GM19397 (cell line): ENCODE results near the gene MEIS1.

ENCODE experiments used
- ATAC-seq: cut with Tn5 transposase; IDR thresholded peaks from one replicate; pipeline ENCODE4 v1.9.1; 2021; ENCODE audit warnings: mild to moderate bottlenecking, moderate library complexity; ENCODE audit not compliant: unreplicated experiment

The MEIS1 gene

DNA sequence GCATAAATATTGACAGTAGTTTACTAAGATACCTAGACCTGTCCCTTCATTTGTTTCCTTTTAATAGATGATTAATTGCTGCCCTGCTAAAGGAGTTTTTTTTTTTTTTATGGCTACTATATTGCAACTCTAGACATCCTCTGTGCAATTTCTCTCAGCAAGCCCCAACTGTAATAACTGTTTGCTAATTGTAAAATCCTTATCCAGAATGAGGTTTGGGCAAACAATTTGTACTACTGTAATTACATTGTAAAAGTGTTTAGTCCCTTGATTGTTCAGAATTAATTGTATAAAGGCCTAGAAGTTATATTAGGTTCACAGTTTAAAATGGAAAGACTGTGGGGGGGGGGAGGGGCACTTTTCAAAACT, 3.7 kb upstream of the MEIS1 start:
- ATAC-seq: no peak

DNA sequence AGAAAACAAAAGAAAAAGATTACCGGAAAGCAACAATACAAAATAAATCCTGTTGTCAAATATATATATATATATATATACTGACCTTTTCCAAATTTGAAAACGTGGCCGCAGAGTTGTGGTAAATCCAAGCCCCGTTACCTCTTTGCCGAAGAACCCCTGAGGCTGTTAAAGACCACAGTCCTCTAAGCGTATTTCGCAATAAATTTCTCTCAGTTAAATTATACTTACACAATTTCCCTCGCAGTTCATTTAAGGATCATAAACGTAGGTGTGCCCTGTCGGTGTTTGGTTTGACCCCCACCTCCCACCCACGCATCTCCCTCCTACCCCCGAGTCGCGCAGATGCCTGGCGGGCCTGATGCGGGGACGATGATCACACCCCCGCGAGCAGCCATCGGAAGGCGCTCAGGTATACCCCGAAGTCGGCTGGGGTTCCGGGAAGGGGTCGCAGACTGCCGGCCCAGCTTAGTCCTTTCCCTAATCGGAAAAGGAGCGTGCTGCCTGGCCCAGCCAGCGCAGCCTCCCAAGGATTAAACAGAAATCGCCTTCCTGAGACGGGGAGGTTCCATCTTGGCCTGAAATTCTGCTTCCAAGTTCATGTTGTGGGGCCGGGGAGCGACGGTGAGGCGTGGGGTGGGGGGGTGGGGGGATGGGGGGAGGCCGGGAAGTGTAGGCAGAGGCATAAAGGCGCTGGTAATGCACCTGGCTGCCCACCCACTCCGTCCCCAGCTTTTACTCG, 2.9 kb upstream of the MEIS1 start:
- no peak for ATAC-seq

DNA sequence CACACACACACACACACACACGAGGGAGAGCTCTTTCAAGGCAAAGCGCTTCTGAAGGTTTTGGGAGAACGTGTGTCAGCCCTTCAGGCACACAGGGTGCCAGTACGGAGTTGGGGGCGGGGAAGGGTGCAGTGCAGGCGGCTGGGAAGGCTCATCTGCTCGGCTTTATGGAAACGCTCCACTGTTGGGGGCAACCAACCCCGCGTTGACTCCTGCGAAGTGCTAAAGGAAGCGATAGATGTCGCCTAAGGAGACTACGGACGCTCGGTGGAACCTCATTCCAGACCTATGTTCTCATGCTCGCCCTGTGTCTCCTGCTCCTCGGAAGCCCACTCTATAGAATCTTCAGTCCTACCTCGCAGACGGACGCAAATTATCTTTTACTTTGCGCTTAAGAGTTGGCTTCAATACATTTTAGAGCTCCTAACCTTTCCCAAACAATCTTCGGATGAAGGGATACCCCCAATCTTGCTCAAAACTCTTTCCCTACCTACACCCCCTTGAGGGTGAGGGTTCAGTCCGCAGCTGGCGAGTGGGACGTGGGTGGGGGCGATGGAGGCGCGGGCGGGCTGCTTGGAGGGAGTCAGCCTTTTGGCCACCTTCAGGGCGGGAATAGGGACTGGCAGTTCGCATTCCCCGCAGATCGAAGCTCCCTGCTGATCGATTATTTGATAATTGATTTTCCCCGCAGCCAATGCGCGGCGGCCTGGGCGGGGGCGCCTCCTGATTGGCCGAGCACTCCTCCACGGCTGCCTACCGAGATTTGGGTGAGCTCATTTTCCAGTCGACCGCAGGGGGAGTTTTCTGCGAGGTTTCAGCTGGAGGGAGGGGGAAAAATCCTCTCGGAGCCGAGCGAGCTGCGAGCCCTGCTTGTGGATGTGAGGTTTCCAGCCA, 1.9 kb upstream of the MEIS1 start:
- no peak for ATAC-seq

DNA sequence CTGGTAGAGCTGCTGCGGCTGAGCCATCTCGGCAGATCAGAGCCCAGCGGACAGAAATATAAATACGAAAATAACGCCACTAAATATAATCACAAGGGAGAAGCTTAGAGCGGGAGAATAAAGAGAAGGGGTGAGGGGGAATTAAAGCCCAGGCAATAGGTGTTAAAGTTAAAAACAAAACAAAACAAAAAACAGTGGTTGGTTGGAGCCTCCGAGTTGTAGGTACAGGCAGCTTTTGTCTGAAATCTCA, 1.3 kb upstream of the MEIS1 start:
- no peak for ATAC-seq

DNA sequence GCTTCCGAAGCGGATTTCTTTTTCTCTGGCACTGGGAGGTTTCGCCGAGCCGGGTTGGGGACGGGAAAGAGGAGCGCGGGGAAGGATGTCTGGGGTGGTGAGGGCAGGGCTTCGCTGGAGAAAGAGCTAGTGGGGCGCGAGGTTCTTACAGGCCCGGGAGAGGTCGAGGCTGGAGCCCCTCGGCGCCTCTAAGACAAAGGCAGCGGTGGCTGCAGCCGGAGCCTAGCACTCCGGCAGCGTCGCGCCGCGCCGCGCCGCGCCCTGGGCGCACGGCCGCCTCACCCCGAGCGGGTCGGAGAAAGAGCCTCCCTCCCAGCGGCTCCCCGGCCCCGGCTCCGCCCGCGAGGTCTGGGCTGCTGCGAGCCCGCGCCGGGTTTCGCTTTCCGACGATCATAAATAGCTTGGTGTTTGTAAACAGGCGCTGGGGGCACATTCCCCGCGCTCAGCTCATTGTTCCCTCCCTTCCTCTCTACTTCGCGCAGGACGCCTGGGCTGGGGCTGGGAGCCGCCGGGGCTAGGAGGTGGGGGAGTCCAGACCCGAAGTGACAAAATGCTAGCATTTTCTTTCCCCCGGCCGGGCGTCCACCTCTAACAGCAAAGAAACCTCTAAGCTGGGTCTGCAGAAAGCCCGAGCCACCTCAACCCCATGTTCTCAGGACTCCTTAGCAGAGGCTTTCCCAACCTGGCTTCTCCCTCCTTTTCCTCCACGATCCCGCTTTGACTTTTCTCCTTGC, 813 bp upstream of the MEIS1 start:
- ATAC-seq: peak; percentile 50

DNA sequence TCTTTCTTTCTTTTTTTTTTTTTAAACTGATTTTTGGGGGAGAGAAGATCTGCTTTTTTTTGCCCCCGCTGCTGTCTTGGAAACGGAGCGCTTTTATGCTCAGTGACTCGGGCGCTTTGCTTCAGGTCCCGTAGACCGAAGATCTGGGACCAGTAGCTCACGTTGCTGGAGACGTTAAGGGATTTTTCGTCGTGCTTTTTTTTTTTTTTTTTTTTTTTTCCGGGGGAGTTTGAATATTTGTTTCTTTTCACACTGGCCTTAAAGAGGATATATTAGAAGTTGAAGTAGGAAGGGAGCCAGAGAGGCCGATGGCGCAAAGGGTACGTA, 587 bp downstream of the MEIS1 start:
- ATAC-seq: no peak

DNA sequence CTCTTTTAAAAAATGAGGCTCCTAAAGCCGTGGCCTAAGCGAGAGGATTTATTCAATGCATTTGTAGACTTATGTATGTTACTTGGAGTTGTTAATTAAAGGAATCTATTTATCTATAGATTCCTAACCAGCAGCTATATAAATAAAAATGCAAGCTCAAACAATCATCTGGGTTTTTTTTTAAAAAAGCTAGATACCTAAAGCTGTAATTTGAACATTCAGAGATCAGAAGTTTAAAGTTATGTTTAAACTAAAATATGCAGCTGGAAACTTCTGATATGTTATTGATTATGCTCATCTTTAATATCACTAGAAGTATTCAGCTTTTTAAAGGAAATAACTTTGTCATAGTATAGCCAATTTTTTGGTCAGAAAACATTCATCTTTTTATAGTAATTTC, 1.0 kb downstream of the MEIS1 start:
- no peak for ATAC-seq

DNA sequence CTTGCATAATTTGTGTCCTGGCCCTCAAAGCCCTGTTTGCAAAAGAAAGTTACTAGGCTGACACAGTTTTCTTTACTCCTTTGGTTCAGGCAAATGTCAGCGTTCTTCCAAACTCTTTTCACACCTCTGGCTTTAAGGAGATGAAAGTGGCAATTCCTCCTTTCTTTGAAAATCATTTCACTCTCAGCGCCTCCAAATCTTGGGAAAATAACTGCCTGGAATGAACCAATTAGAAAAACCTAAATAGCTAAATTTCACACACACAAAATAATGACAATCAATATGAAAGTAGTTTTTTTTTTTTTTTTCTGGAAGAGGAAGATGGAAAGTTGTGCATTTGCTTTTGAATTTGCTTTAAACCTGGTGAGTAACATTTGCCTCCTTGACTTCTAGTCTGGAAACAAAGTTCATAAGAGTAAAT, 1.7 kb downstream of the MEIS1 start:
- no peak for ATAC-seq

DNA sequence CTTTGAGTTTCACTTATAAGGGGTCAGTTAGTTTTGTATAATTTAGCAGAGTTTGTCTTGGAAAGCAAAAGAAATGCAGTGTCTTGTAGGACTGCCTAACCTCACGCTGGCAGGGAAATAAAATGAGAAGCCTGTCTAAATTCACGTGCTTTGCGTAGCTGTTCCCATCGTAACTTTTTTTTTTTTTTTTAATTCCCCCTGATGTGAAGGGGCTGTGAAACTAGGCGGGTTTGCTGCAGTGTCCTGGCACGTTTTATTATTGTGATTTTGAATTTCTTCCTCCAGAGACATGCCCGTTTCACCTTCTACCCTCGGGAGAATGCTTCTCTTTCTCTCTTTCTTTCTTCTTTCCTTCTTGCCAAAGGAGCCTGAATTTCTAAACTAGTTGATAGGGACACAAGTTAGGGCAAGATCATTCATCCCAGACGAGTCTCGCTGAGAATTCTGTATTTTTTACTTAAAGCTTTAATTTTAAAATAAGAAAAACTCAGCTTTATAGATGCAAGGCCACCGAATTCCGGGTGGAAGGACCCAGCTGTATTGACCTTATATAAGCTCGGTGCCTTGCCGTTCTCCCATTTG, 2.3 kb downstream of the MEIS1 start:
- no peak for ATAC-seq

DNA sequence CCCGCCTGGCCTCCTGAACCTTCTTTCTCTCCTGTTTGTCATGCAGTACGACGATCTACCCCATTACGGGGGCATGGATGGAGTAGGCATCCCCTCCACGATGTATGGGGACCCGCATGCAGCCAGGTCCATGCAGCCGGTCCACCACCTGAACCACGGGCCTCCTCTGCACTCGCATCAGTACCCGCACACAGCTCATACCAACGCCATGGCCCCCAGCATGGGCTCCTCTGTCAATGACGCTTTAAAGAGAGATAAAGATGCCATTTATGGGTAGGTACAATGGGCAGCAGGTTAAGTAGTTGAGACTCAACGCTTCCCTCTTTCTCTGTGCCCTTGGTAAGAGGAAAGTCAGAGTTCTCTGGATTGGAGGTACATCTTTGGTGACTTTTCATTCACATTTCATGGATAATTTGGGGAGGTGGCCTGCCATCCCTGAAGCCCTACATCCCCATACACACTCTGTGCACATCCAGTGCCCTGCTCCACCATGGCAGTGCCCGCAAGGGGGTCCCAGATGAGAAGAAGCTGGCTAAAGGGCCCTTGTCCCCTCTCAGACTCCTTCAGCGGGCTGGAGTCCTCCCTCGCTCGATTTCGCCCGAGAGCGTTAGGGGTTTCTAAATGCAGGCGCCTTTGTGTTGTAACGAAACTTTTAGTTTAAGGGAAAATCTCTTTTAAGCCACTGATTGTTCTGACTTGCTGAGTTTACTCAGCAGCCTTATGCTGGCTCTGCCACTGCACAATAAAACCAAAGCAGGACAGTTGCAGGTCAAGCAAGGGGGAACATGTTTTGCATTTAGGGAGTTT, 3.0 kb downstream of the MEIS1 start:
- no peak for ATAC-seq

DNA sequence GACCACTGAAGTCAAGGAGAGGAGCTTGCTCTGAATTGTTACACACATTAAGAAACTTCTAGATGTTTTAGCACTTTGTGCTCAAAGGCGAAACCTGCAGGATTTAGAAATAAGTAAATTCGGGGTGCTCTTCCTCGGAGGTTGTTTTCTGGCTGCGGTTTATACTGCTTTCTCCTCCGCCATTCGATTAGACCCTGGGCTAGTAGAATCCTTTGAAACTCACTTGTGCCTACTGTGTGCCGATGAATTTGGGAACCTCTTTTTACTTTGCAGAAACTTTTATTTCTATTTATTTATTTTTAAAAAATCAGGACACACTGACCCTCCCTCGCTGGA, 3.5 kb downstream of the MEIS1 start:
- no peak for ATAC-seq

DNA sequence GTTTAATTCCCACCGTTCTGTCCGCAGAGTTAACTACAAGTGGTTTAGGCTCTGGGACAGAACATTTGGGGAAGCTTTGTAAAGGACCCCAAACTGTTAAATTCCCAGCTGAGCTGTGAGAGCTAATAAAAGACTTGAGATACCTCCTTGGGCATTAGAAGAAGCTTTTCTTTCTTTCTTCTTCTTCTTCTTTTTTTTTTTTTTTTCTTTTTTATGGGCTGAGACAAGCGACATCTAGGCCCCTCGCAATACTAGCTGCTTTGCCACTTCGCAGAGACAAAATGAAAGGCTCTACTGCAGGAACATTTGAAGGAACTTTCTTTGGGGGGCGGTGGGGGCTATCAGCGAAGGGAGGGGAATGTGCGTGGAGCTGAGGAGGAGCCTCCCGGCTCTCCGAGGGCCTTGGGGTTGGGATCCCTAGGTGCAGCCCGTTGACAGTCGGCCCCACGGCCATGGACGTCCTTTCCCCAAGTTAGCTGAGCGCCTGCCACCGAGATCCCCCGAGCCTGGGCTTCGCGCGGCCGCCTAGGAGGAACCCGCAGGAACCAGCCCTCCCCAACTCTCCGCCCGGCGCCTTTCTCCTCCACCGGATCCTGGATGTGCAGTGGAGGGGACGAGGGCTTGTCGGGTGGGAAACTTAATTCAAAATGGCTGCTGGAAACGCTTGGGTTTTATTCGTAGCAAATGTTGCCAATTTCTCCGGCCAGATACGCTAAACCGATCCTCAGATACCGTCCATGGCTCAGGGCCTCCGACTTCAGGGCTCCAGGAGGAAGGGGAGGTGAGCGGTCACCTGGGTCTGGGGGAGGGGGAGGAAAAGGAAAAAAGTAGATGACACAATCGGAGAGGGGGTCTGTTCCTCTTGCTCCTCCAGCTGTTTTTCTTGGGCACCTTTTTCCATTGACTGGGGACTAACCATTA, 4.2 kb downstream of the MEIS1 start:
- no peak for ATAC-seq

DNA sequence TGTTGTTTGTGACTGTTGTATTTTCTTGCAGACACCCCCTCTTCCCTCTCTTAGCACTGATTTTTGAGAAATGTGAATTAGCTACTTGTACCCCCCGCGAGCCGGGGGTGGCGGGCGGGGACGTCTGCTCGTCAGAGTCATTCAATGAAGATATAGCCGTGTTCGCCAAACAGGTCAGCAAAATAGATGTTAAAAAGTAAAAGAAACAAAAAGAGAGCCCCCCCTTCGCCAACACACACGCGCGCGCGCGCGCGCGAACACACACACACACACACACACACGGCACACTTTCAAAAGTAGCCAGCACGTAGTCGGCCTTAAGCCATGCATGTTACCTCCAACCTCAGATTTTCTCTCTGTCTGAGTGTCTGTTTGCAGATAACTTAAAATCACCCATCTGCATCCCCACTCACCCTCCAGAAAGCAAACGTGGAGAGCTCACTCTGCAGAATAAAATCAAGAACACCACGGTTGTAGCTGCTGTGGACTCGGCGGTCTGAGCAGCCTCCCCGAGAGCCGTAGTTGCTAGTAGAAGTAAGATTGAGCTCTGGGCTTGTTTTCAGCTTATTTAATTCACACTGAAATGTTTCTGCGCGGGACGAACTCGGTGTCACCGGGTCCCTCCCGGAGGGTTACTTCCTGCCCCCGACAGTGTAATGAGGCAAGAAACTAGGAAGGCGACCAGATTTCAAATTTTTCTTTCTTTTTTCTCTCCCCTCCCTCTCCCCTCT, 5.1 kb downstream of the MEIS1 start:
- no peak for ATAC-seq

DNA sequence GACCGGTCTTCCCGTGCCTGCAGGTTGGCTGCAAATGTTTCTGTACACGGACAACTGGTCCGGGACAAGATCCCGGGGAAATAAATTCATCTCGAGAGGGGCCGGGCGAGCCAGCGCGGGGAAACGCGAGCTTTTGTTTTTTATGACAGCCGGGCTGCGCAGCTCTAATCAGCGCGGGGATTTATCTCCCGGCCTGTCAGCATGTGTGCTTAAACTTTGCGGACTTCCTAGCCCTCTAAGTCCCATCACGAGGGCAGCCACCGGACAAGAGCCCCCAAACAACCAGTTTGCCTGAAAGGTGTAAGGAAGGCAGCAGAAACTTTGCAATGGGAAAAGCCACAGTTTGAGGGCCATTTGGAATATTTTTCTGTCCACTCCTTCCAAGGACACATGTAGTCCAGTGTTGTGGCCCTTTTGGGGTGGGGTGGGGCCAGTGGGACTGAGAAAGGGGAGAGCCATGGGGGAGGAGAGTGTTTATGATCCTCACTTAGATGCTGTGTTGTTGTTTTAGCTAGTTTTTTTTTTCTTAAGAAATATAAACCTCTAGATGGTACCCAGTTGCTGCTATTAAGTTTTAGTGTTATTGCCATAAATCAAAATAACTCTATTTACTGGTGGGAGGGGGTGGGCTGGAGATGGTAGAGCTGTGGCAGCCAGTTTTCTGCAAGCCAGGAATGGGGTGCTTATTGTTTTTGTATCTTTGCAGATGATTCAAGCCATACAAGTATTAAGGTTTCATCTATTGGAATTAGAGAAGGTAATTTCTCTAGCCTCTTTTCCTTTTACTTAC, 6.0 kb downstream of the MEIS1 start:
- no peak for ATAC-seq

DNA sequence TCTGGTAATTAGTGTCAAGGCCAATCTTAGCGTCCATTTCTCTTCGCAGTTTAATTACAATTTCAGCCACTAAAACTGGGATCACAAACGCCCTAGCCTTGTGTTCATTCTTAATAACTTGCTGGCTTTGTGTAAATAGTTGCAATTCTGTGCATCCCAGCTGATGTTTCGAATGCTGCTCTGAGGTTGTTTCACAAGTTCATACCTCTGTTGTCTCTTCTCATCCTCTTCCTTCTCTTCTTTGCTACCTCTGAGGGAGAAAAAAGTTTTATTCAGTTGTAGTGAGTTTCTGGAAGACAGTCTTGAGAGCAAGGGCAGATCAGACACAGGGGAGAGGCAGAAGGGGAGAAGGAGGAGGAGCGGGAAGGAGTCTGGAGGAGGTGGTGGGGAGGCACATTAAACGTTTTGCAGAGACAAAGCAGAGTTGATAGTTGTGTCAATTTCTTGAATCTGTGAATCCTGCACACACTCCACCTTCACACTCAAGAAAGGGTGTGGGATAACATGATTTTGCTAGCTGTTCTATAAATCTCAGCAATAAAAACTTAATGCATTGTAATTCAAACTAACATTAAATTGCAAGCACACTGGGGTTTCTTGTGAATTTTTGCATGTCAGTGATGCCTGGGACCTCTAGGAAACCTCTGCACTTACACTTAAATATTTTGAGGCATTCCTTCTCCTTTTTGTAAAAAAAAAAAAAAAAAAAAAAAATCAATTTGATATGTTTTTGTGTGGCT, 6.8 kb downstream of the MEIS1 start:
- no peak for ATAC-seq

DNA sequence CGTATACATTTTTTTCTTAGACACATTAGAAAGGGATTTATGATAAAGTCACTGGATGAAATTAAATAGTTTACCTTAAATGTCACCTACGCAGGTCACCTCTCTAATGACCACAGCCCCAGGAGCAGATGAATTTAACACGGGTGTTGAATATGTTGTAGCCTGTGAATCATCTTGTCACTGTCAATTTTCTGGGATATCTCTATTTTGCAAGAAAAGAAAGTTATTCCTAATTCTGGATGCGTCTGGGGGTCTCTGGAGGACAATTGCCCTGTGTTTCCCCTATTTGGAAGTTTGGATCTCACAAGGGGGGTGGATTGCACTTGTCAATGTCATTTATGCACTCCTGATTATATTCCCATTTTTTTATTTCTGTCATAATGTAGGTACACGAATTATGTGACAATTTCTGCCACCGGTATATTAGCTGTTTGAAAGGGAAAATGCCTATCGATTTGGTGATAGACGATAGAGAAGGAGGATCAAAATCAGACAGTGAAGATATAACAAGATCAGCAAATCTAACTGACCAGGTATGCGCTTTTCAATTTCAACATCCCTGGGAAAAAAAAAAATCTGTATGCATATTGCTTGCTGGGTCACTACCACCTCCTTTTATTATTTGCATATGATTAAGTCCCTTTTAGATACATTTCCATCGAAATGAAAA, 7.7 kb downstream of the MEIS1 start:
- ATAC-seq: no peak
